Endothelial cell of umbilical vein (primary cell): ENCODE measurements around the gene RGS9BP. TPM values are rescaled to one million over a fixed set of nuclear protein-coding genes. Genes with fewer than 3 reads are reported as not detected.

Experiments used
- BruUV-seq: library from RNA; stranded (reverse); fragments of 400-500 nt; replicated peaks from 2 replicates; lab custom pipeline; 2021; lab: Mats Ljungman, UMichigan
- CTCF ChIA-PET: fragments of 300-600, 350-600 bp; sonication (Branson Sonifier 250); formaldehyde crosslinking; loops from one replicate; lab custom pipeline; 2021; ENCODE audit warnings: antibody characterized with exemption, inconsistent platforms; lab: Charles Lee
- POLR2A ChIA-PET: fragments of 300-600, 350-600 bp; sonication (Branson Sonifier 250); formaldehyde crosslinking; loops from one replicate; lab custom pipeline; 2021; ENCODE audit warnings: antibody characterized with exemption, inconsistent platforms; lab: Charles Lee
- DNase-seq: peaks from one replicate; pipeline ENCODE4 v3.0.0-alpha.2; 2011; ENCODE audit warnings: low read depth, low spot score
- FAIRE-seq: peaks from 2 replicates; lab custom pipeline; 2011; peaks lifted over from hg19 to GRCh38; lab: Jason Lieb, UNC
- H2AFZ ChIP-seq: 2 replicates; pipeline ENCODE4 v1.6.0; 2012; ENCODE audit warnings: low read depth, low read length, control low read depth, inconsistent platforms
- H3K27ac ChIP-seq: 2 replicates; pipeline ENCODE4 v1.5.1; 2011; ENCODE audit warnings: low read depth, mild to moderate bottlenecking, control low read depth, low read length, moderate library complexity; ENCODE audit not compliant: insufficient read depth
- H3K27me3 ChIP-seq, 2 experiments: 2 replicates each; pipeline versions ENCODE4 v1.6.0 to v1.6.1; 2011; ENCODE audit warnings: low read length in 2 of 2, mixed read lengths in 1 of 2; ENCODE audit not compliant: control insufficient read depth in 2 of 2, insufficient read depth in 2 of 2
- H3K36me3 ChIP-seq, 2 experiments: 2 replicates in 1 of 2; 3 replicates in 1 of 2; pipeline ENCODE4 v1.5.1; 2011; ENCODE audit warnings: low read length in 2 of 2, mild to moderate bottlenecking in 1 of 2, moderate library complexity in 1 of 2; ENCODE audit not compliant: control insufficient read depth in 2 of 2, insufficient read depth in 2 of 2; ENCODE audit errors: extremely low read depth in 1 of 2
- H3K4me1 ChIP-seq: 3 replicates; pipeline ENCODE4 v1.5.1; 2011; ENCODE audit warnings: mild to moderate bottlenecking, low read length; ENCODE audit not compliant: control insufficient read depth, insufficient read depth; ENCODE audit errors: extremely low read depth
- H3K4me2 ChIP-seq: 2 replicates; pipeline ENCODE4 v1.6.1; 2011; ENCODE audit warnings: low read length, control low read depth, mixed read lengths; ENCODE audit not compliant: insufficient read depth
- H3K4me3 ChIP-seq, 3 experiments: fragments of 200-600 bp in 1 of 3; sonication (generic), shearing (Covaris generic) in 1 of 3; replicated peaks in 1 of 3; 2 replicates each; pipeline ENCODE4 v1.5.1; 2011 to 2016; ENCODE audit warnings: control low read depth in 3 of 3, low read length in 3 of 3, mild to moderate bottlenecking in 2 of 3, inconsistent platforms in 1 of 3, low read depth in 1 of 3, moderate library complexity in 1 of 3; ENCODE audit not compliant: insufficient read depth in 1 of 3
- H3K79me2 ChIP-seq: 2 replicates; pipeline ENCODE4 v1.6.0; 2012; ENCODE audit warnings: low read length, inconsistent platforms; ENCODE audit not compliant: control insufficient read depth, insufficient read depth
- H3K9ac ChIP-seq: replicated peaks from 2 replicates; pipeline ENCODE3; 2011; ENCODE audit warnings: low read length, control low read depth; ENCODE audit not compliant: insufficient read depth; ENCODE audit errors: extremely low read depth
- H3K9me1 ChIP-seq: replicated peaks from 3 replicates; pipeline ENCODE4 v1.6.0; 2011; ENCODE audit warnings: mild to moderate bottlenecking, low read length; ENCODE audit not compliant: control insufficient read depth, insufficient read depth; ENCODE audit errors: extremely low read depth
- H3K9me3 ChIP-seq: replicated peaks from 2 replicates; pipeline ENCODE4 v1.5.1; 2012; ENCODE audit warnings: low read length, inconsistent platforms; ENCODE audit not compliant: control insufficient read depth, insufficient read depth
- H4K20me1 ChIP-seq: replicated peaks from 2 replicates; pipeline ENCODE3; 2011; ENCODE audit warnings: mild to moderate bottlenecking, low read length; ENCODE audit not compliant: control insufficient read depth, insufficient read depth; ENCODE audit errors: extremely low read depth
- EZH2 ChIP-seq: IDR thresholded peaks from 2 replicates; pipeline ENCODE4 v1.6.1; 2012; ENCODE audit warnings: borderline replicate concordance, low read depth, mild to moderate bottlenecking, moderate library complexity, low read length, inconsistent platforms; ENCODE audit not compliant: severe bottlenecking
- FOS ChIP-seq: IDR thresholded peaks from 2 replicates; pipeline ENCODE4 v1.6.1; 2011; ENCODE audit warnings: mild to moderate bottlenecking, low read length, moderate library complexity, borderline replicate concordance; ENCODE audit not compliant: insufficient read depth
- GATA2 ChIP-seq: IDR thresholded peaks from 2 replicates; pipeline ENCODE4 v1.7.0; 2011; ENCODE audit warnings: low read depth, mild to moderate bottlenecking, moderate library complexity, mixed read lengths, low read length; ENCODE audit not compliant: insufficient read length, insufficient read depth
- JUN ChIP-seq: IDR thresholded peaks from 2 replicates; pipeline ENCODE4 v1.6.1; 2011; ENCODE audit warnings: borderline replicate concordance, low read depth; ENCODE audit not compliant: insufficient read length, insufficient read depth
- MYC ChIP-seq: IDR thresholded peaks from one replicate; pipeline ENCODE4 v1.6.1; 2011; ENCODE audit warnings: mild to moderate bottlenecking, low read depth, low read length
- POLR2A ChIP-seq: IDR thresholded peaks from 2 replicates; pipeline ENCODE4 v1.6.1; 2012; ENCODE audit warnings: low read depth, mild to moderate bottlenecking, control low read depth, low read length
- POLR2AphosphoS5 ChIP-seq: IDR thresholded peaks from 2 replicates; pipeline ENCODE4 v1.6.1; 2012; ENCODE audit warnings: low read depth, mild to moderate bottlenecking, control low read depth, low read length, moderate library complexity; ENCODE audit not compliant: insufficient read depth
- dilution Hi-C: fragments of 300-500 bp; cut with MboI; formaldehyde crosslinking; loops from one replicate; pipeline ENCODE4 v1.15.0; 2019; ENCODE audit warnings: low sequenced_read_pairs; ENCODE audit not compliant: extremely low pct_ligation_motif_present
- intact Hi-C: fragments of 100-400 bp; cut with micrococcal nuclease; formaldehyde crosslinking; loops from one replicate; pipeline ENCODE4 v1.10.0; 2022
- polyA plus RNA-seq, 4 experiments: library from polyadenylated mRNA; depleted of rRNA in 3 of 4; stranded (reverse) in 3 of 4; unstranded in 1 of 4; fragments of >200 nt; gene quantifications; 2 replicates each; pipeline versions ENCODE4 v1.2.1 to v1.2.3, GENCODE V29; 2011 to 2012; ENCODE audit warnings: missing spikeins in 1 of 4
- total RNA-seq: library from RNA; stranded (reverse); gene quantifications from 2 replicates; pipeline ENCODE4 v1.2.3, GENCODE V29; 2021
- TF ChIP-seq, protein P1 (sequence below), 2 donors: IDR thresholded peaks; 1 replicate in 1 of 2; 2 replicates in 1 of 2; pipeline ENCODE4 v1.5.1; 2011; ENCODE audit warnings: low read length in 2 of 2, mild to moderate bottlenecking in 2 of 2, moderate library complexity in 2 of 2, control low read depth in 1 of 2, inconsistent platforms in 1 of 2, low read depth in 1 of 2; ENCODE audit not compliant: insufficient read depth in 1 of 2; ENCODE audit errors: extremely low read depth in 1 of 2
- TF ChIP-seq, protein P2 (sequence below): IDR thresholded peaks from 2 replicates; pipeline ENCODE4 v1.6.1; 2011; ENCODE audit not compliant: insufficient read depth, insufficient read length

RGS9BP gene
- total and polyA plus RNA-seq, 2 donors (not counting 3 experiments of a cell fraction or from before 2014, with no cell fraction given) = 0.15 TPM; not detected in 1

DNA sequence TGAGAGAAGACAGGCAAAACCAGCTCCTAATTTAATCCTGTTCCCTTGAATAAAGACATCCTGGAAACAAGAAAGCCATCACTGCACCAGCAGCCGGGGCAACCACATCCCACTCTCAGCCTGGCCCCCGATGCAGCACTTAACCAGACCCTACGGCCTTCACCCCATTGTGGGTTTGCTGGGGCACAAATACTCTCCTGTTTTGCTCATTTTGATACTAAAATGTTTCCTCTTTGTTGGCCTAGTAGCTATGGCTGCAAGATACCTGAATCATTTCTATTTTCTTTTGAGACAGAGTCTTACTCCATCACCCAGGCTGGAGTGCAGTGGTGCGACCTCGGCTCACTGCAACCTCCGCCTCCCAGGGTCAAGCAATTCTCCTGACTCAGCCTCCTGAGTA, 29.1 kb upstream of the RGS9BP start:
- no peaks in the 10 kb centered on the region for H3K27me3 ChIP-seq
- no peak for FAIRE-seq

More for the DNA sequence above, 29.1 kb upstream of the RGS9BP start:
- BruUV-seq = no TSS peak
- no peak for TF ChIP-seq POLR2A
- no peak for TF ChIP-seq GATA2
- no peak for TF ChIP-seq EZH2
- TF ChIP-seq POLR2AphosphoS5 = no peak
- no peak for TF ChIP-seq JUN
- no peak for TF ChIP-seq MYC
- TF ChIP-seq FOS = no peak
- TF ChIP-seq, protein P1, sequence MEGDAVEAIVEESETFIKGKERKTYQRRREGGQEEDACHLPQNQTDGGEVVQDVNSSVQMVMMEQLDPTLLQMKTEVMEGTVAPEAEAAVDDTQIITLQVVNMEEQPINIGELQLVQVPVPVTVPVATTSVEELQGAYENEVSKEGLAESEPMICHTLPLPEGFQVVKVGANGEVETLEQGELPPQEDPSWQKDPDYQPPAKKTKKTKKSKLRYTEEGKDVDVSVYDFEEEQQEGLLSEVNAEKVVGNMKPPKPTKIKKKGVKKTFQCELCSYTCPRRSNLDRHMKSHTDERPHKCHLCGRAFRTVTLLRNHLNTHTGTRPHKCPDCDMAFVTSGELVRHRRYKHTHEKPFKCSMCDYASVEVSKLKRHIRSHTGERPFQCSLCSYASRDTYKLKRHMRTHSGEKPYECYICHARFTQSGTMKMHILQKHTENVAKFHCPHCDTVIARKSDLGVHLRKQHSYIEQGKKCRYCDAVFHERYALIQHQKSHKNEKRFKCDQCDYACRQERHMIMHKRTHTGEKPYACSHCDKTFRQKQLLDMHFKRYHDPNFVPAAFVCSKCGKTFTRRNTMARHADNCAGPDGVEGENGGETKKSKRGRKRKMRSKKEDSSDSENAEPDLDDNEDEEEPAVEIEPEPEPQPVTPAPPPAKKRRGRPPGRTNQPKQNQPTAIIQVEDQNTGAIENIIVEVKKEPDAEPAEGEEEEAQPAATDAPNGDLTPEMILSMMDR (IDR thresholded peaks at IDR 0.05; ENCODE audit: extremely low read depth in 1 of 2, insufficient read depth in 1 of 2, low read depth in 1 of 2, low read length in 2 of 2) = no peak
- TF ChIP-seq, protein P2, sequence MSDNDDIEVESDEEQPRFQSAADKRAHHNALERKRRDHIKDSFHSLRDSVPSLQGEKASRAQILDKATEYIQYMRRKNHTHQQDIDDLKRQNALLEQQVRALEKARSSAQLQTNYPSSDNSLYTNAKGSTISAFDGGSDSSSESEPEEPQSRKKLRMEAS = no peak
- H4K20me1 ChIP-seq = no peaks in the 10 kb centered on the region
- intact Hi-C loops (no loop called here), dilution Hi-C loops (no loop called here)
- ChIA-PET POLR2A (no interaction called here), CTCF (interaction anchor here (0.8 kb wide), 1 partner anchor 13 kb away, joined by 3 read pairs; no protein-coding TSS in a partner anchor)
- H3K9ac ChIP-seq = no peak overlapping the region
- H3K9me3 ChIP-seq = no peaks in the 10 kb centered on the region
- H3K9me1 ChIP-seq = no peaks in the 10 kb centered on the region
- H3K79me2 ChIP-seq = no peaks in the 10 kb centered on the region
- no peak overlapping the region for H3K27ac ChIP-seq
- peaks cover 4 to 25% of the 10 kb centered on the region in 2 experiments for H3K36me3 ChIP-seq
- no peak overlapping the region for H3K4me3 ChIP-seq
- H3K4me2 ChIP-seq = no peak overlapping the region
- no peak for DNase-seq
- no peak overlapping the region for H2AFZ ChIP-seq
- H3K4me1 ChIP-seq = no peaks in the 10 kb centered on the region
